NCI-H187 treated with DMSO at 0.1 percent for 48 hours (cell line): ENCODE data around the gene SLC35D3.
"Not testable (repeated sequence)": the region's sequence is repeated elsewhere in the genome, so short reads cannot be mapped to it uniquely, and the experiment has no call there.

Experiments
- DNase-seq: peaks from one replicate; lab custom pipeline; 2025; lab: John Stamatoyannopoulos, UW

The SLC35D3 gene

GRCh38 chr6:136923116-136923953 is 1.2 kb downstream of the SLC35D3 start:
- no peak for DNase-seq

- no peak for DNase-seq
Measured at GRCh38 chr6:136923954-136924673, 2.0 kb downstream of the SLC35D3 start.

GRCh38 chr6:136926383-136926782 is 4.3 kb downstream of the SLC35D3 start:
- DNase-seq = no peak

- DNase-seq = no peak
Measured at GRCh38 chr6:136927292-136927691, 5.2 kb downstream of the SLC35D3 start.

GRCh38 chr6:136930528-136930927 is 8.4 kb downstream of the SLC35D3 start:
- DNase-seq = no peak

- DNase-seq = no peak
Measured at GRCh38 chr6:136932599-136932998, 10.5 kb downstream of the SLC35D3 start.

GRCh38 chr6:136945072-136945471 is 23.0 kb downstream of the SLC35D3 start:
- no peak for DNase-seq

GRCh38 chr6:136945711-136946121 is 23.6 kb downstream of the SLC35D3 start:
- no peak for DNase-seq

GRCh38 chr6:136947037-136947436 is 24.9 kb downstream of the SLC35D3 start:
- DNase-seq = no peak

- DNase-seq = not testable (repeated sequence)
Measured at GRCh38 chr6:136949957-136950356, 27.9 kb downstream of the SLC35D3 start.

GRCh38 chr6:136950436-136951126 is 28.5 kb downstream of the SLC35D3 start:
- DNase-seq = no peak

- DNase-seq = no peak
Measured at GRCh38 chr6:136952714-136953260, 30.7 kb downstream of the SLC35D3 start.

- DNase-seq = no peak
Measured at GRCh38 chr6:136955123-136955522, 33.0 kb downstream of the SLC35D3 start.

- no peak for DNase-seq
Measured at GRCh38 chr6:136956590-136957544, 34.8 kb downstream of the SLC35D3 start.

GRCh38 chr6:136958168-136958567 is 36.1 kb downstream of the SLC35D3 start:
- no peak for DNase-seq

GRCh38 chr6:136959471-136959891 is 37.4 kb downstream of the SLC35D3 start:
- DNase-seq = no peak

- DNase-seq = not testable (repeated sequence)
Measured at GRCh38 chr6:136959935-136960334, 37.8 kb downstream of the SLC35D3 start.

GRCh38 chr6:136960781-136961180 is 38.7 kb downstream of the SLC35D3 start:
- no peak for DNase-seq

GRCh38 chr6:136961848-136962247 is 39.7 kb downstream of the SLC35D3 start:
- DNase-seq = no peak

- DNase-seq = no peak
Measured at GRCh38 chr6:136962661-136963060, 40.6 kb downstream of the SLC35D3 start.

- DNase-seq = no peak
Measured at GRCh38 chr6:136963259-136963658, 41.2 kb downstream of the SLC35D3 start.
